HG02884 (cell line): Measurements from ENCODE around the gene VGLL1.

ENCODE experiments used
- ATAC-seq: cut with Tn5 transposase; IDR thresholded peaks from one replicate; pipeline ENCODE4 v1.9.1; 2021; ENCODE audit warnings: mild to moderate bottlenecking, moderate library complexity; ENCODE audit not compliant: unreplicated experiment

Gene VGLL1

GRCh38 chrX:136531951-136532350 lies at the start of gene VGLL1:
Gene VGLL1 (plus strand): TSS chrX:136532215. CDS start chrX:136536021, 3,806 bp downstream.
- no peak for ATAC-seq

GRCh38 chrX:136487647-136488046 lies 44.4 kb upstream of the VGLL1 start, which contains the start of gene BRS3:
Gene BRS3 (plus strand): TSS chrX:136487947. CDS start chrX:136488115, 168 bp downstream.
- ATAC-seq: no peak

- ATAC-seq: no peak
These were observed 43.3 kb upstream of the VGLL1 start for GRCh38 chrX:136488706-136489105.

GRCh38 chrX:136491832-136492231 lies 40.2 kb upstream of the VGLL1 start:
- no peak for ATAC-seq

GRCh38 chrX:136493011-136493410 lies 39.0 kb upstream of the VGLL1 start:
- ATAC-seq: no peak

- no peak for ATAC-seq
These were observed 37.0 kb upstream of the VGLL1 start for GRCh38 chrX:136495043-136495442.

GRCh38 chrX:136496186-136496763 lies 35.7 kb upstream of the VGLL1 start:
- no peak for ATAC-seq

GRCh38 chrX:136496764-136497555 lies 35.1 kb upstream of the VGLL1 start:
- peak; percentile 70 for ATAC-seq

GRCh38 chrX:136497556-136498052 lies 34.4 kb upstream of the VGLL1 start, which contains the start of gene HTATSF1:
Gene HTATSF1 (plus strand): TSS chrX:136497592. CDS start chrX:136497685, 93 bp downstream.
- ATAC-seq: peak; percentile 6

- ATAC-seq: no peak
These were observed 12.9 kb upstream of the VGLL1 start for GRCh38 chrX:136519069-136519468.

GRCh38 chrX:136523770-136524169 lies 8.2 kb upstream of the VGLL1 start:
- no peak for ATAC-seq

- no peak for ATAC-seq
These were observed 6.0 kb upstream of the VGLL1 start for GRCh38 chrX:136525738-136526606.

- ATAC-seq: no peak
These were observed 3.2 kb upstream of the VGLL1 start for GRCh38 chrX:136528645-136529315.

GRCh38 chrX:136529795-136530194 lies 2.2 kb upstream of the VGLL1 start:
- no peak for ATAC-seq

GRCh38 chrX:136534131-136534530 lies 2.1 kb downstream of the VGLL1 start:
- no peak for ATAC-seq

GRCh38 chrX:136538811-136539210 lies 6.8 kb downstream of the VGLL1 start:
- no peak for ATAC-seq

- ATAC-seq: no peak
These were observed 8.2 kb downstream of the VGLL1 start for GRCh38 chrX:136540226-136540625.

- ATAC-seq: no peak
These were observed 9.3 kb downstream of the VGLL1 start for GRCh38 chrX:136541294-136541693.

- ATAC-seq: no peak
These were observed 10.3 kb downstream of the VGLL1 start for GRCh38 chrX:136542281-136542680.

- no peak for ATAC-seq
These were observed 14.4 kb downstream of the VGLL1 start for GRCh38 chrX:136546371-136546781.

GRCh38 chrX:136549226-136549625 lies 17.2 kb downstream of the VGLL1 start:
- no peak for ATAC-seq
